ENCODE measurements around the gene AMPD1. TPM values are rescaled to one million over a fixed set of nuclear protein-coding genes. Genes with fewer than 3 reads are reported as not detected.

AMPD1 gene
- total RNA-seq, 1 experiment from 2014 or later = not detected

GRCh38 chr1:114723915-114724314 is 28.6 kb upstream of the AMPD1 start:
- Histone ChIP-seq H2BK120ac (ENCODE audit: low read depth, low read length, poor library complexity, severe bottlenecking) (no peak overlapping the region), H4K20me1 (ENCODE audit: control insufficient read depth, insufficient read depth, insufficient read length) (no peaks in the 10 kb centered on the region), H3T11ph (ENCODE audit: low read length) (no peak overlapping the region), H4K91ac (ENCODE audit: insufficient read length, low read depth, low read length) (no peak overlapping the region), H4K5ac (ENCODE audit: insufficient read length, low read depth, low read length) (no peak overlapping the region), H3K79me2 (ENCODE audit: insufficient read depth, low read length) (no peaks in the 10 kb centered on the region), H3K56ac (ENCODE audit: insufficient read length, low read depth, low read length) (no peak overlapping the region), H2AFZ (ENCODE audit: low read length) (no peak overlapping the region), H3K14ac (ENCODE audit: insufficient read depth, low read length) (no peak overlapping the region), H2BK5ac (ENCODE audit: insufficient read length, low read length) (no peak overlapping the region), H3K27ac (ENCODE audit: insufficient read length, low read depth, low read length) (no peak overlapping the region), H2BK15ac (ENCODE audit: low read depth, low read length) (no peak overlapping the region), H3K27me3 (ENCODE audit: insufficient read depth, low read length) (no peaks in the 10 kb centered on the region), H3K23ac (ENCODE audit: insufficient read length, low read depth, low read length) (no peak overlapping the region), H3K23me2 (ENCODE audit: insufficient read length, low read depth, low read length, poor library complexity, severe bottlenecking) (no peaks in the 10 kb centered on the region), H2AK5ac (ENCODE audit: insufficient read length, low read length) (no peak overlapping the region), H3K4me2 (ENCODE audit: insufficient read depth, insufficient read length, low read length) (no peak overlapping the region), H3K4ac (ENCODE audit: low read depth, low read length) (no peak overlapping the region), H3K9ac (ENCODE audit: extremely low read depth, insufficient read length, low read length) (no peak overlapping the region), H2BK20ac (ENCODE audit: low read depth, low read length, poor library complexity, severe bottlenecking) (no peak overlapping the region), H3K18ac (ENCODE audit: insufficient read length, low read depth, low read length) (no peak overlapping the region), H3K4me1 (ENCODE audit: insufficient read depth, low read length) (no peaks in the 10 kb centered on the region), H4K8ac (replicated peaks; ENCODE audit: insufficient read length, low read depth, low read length) (no peak overlapping the region), H3K79me1 (ENCODE audit: insufficient read depth, low read depth, low read length, poor library complexity, severe bottlenecking) (no peaks in the 10 kb centered on the region), H3K9me3 (ENCODE audit: control insufficient read depth, low read depth, low read length) (no peaks in the 10 kb centered on the region), H2BK12ac (ENCODE audit: insufficient read length, low read depth, low read length) (no peak overlapping the region)
- Mint-ChIP-seq H3K27me3 (ENCODE audit: low read depth) (no peaks in the 10 kb centered on the region), H3K27ac (peak overlapping the region in 1 of 3 experiments; percentile 27; a peak in 1 of 7 replicates), H3K36me3 (ENCODE audit: insufficient read depth in 1 of 3, low read depth in 3 of 3) (peaks cover 56 to 93% (median 92%) of the 10 kb centered on the region in 3 experiments), H3K4me1 (no peaks in the 10 kb centered on the region), H3K9me3 (no peaks in the 10 kb centered on the region), H3K4me3 (no peak overlapping the region)
- WGBS (ENCODE audit: extremely low coverage, insufficient read length, low lambda C conversion rate) = no CpG with 5 or more reads among the region's 1 CpG
- TF ChIP-seq CTCF (conservative IDR thresholded peaks at IDR 0.05) = no peak
- DNase-seq = no peak
